Skeletal muscle tissue (tissue), 4 donors: ENCODE measurements around the gene ZNF746. TPM values are rescaled to one million over a fixed set of nuclear protein-coding genes. Genes with fewer than 3 reads are reported as not detected.

ENCODE experiments used
- H3K27ac ChIP-seq: one replicate; pipeline ENCODE4 v1.7.0; 2013; ENCODE audit warnings: mild to moderate bottlenecking, low read depth, low read length, inconsistent platforms
- H3K27me3 ChIP-seq, 3 donors: one replicate each; pipeline ENCODE4 v1.7.0; 2013; ENCODE audit warnings: low read length in 3 of 3; ENCODE audit not compliant: control insufficient read depth in 3 of 3, insufficient read depth in 3 of 3
- H3K36me3 ChIP-seq, 3 donors: one replicate each; pipeline ENCODE4 v1.7.0; 2013; ENCODE audit warnings: low read length in 3 of 3; ENCODE audit not compliant: control insufficient read depth in 3 of 3, insufficient read depth in 3 of 3
- H3K4me1 ChIP-seq, 3 donors: one replicate each; pipeline ENCODE4 v1.7.0; 2013; ENCODE audit warnings: low read length in 3 of 3, mild to moderate bottlenecking in 3 of 3; ENCODE audit not compliant: control insufficient read depth in 3 of 3, insufficient read depth in 3 of 3
- H3K4me3 ChIP-seq, 3 donors: one replicate each; pipeline ENCODE4 v1.7.0; 2013; ENCODE audit warnings: low read length in 3 of 3
- H3K9ac ChIP-seq, 3 donors: one replicate each; pipeline ENCODE4 v1.7.0; 2013; ENCODE audit warnings: low read length in 3 of 3, mild to moderate bottlenecking in 3 of 3, moderate library complexity in 2 of 3, low read depth in 1 of 3
- H3K9me3 ChIP-seq, 3 donors: one replicate each; pipeline ENCODE4 v1.7.0; 2013; ENCODE audit warnings: low read length in 3 of 3; ENCODE audit not compliant: control insufficient read depth in 3 of 3
- total RNA-seq: library from RNA; depleted of rRNA; stranded (reverse); fragments of >200 nt; gene quantifications from one replicate; pipeline ENCODE4 v1.2.3, GENCODE V29; 2014
- donor health status: Osteomylitis.

Gene ZNF746
- total RNA-seq, 1 donor from 2014 or later = 12.0 TPM

- H3K4me1 ChIP-seq = no peaks in the 10 kb centered on the region
- peaks cover 38 to 47% (median 41%) of the 10 kb centered on the region in 3 donors for H3K36me3 ChIP-seq
- H3K4me3 ChIP-seq = no peak overlapping the region
- H3K27ac ChIP-seq = no peak overlapping the region
- no peaks in the 10 kb centered on the region for H3K27me3 ChIP-seq
- no peaks in the 10 kb centered on the region for H3K9me3 ChIP-seq
- H3K9ac ChIP-seq = no peak overlapping the region
Observed at GRCh38 chr7:149474309-149475120, 23.1 kb downstream of the ZNF746 start.

GRCh38 chr7:149473251-149473650 lies 24.4 kb downstream of the ZNF746 start:
- H3K9me3 ChIP-seq = no peaks in the 10 kb centered on the region
- no peaks in the 10 kb centered on the region for H3K27me3 ChIP-seq
- peaks cover 38 to 47% (median 41%) of the 10 kb centered on the region in 3 donors for H3K36me3 ChIP-seq
- no peaks in the 10 kb centered on the region for H3K4me1 ChIP-seq
- H3K9ac ChIP-seq = no peak overlapping the region
- no peak overlapping the region for H3K4me3 ChIP-seq
- no peak overlapping the region for H3K27ac ChIP-seq

GRCh38 chr7:149471289-149471953 lies 26.2 kb downstream of the ZNF746 start:
- no peak overlapping the region for H3K4me3 ChIP-seq

GRCh38 chr7:149469806-149470205 lies 27.8 kb downstream of the ZNF746 start:
- Histone ChIP-seq H3K4me1 (no peaks in the 10 kb centered on the region), H3K9me3 (no peaks in the 10 kb centered on the region), H3K27me3 (no peaks in the 10 kb centered on the region), H3K9ac (no peak overlapping the region), H3K36me3 (peaks cover 17 to 22% (median 19%) of the 10 kb centered on the region in 3 donors), H3K4me3 (no peak overlapping the region), H3K27ac (no peak overlapping the region)

More at GRCh38 chr7:149471289-149471953, 26.2 kb downstream of the ZNF746 start:
- no peaks in the 10 kb centered on the region for H3K4me1 ChIP-seq
- H3K27me3 ChIP-seq = no peaks in the 10 kb centered on the region
- no peak overlapping the region for H3K9ac ChIP-seq
- no peak overlapping the region for H3K27ac ChIP-seq
- no peaks in the 10 kb centered on the region for H3K9me3 ChIP-seq
- H3K36me3 ChIP-seq = peaks cover 27 to 35% (median 30%) of the 10 kb centered on the region in 3 donors

- H3K4me1 ChIP-seq = no peaks in the 10 kb centered on the region
- H3K27ac ChIP-seq = no peak overlapping the region
- no peak overlapping the region for H3K4me3 ChIP-seq
- H3K36me3 ChIP-seq = peaks cover 8 to 10% (median 9%) of the 10 kb centered on the region in 3 donors
- no peaks in the 10 kb centered on the region for H3K27me3 ChIP-seq
- no peak overlapping the region for H3K9ac ChIP-seq
- no peaks in the 10 kb centered on the region for H3K9me3 ChIP-seq
Observed at GRCh38 chr7:149468208-149468607, 29.4 kb downstream of the ZNF746 start.

GRCh38 chr7:149467321-149467859 lies 30.2 kb downstream of the ZNF746 start:
- H3K4me1 ChIP-seq = no peaks in the 10 kb centered on the region
- H3K9me3 ChIP-seq = no peaks in the 10 kb centered on the region
- H3K4me3 ChIP-seq = no peak overlapping the region
- no peak overlapping the region for H3K9ac ChIP-seq
- H3K27me3 ChIP-seq = no peaks in the 10 kb centered on the region
- H3K36me3 ChIP-seq = peaks cover 3 to 4% (median 4%) of the 10 kb centered on the region in 3 donors
- H3K27ac ChIP-seq = no peak overlapping the region

GRCh38 chr7:149466364-149466763 lies 31.2 kb downstream of the ZNF746 start:
- no peaks in the 10 kb centered on the region for H3K9me3 ChIP-seq
- no peak overlapping the region for H3K9ac ChIP-seq
- H3K27ac ChIP-seq = no peak overlapping the region
- H3K4me1 ChIP-seq = peaks cover 0 to under 1% (median 0%) of the 10 kb centered on the region in 3 donors
- H3K27me3 ChIP-seq = no peaks in the 10 kb centered on the region
- H3K4me3 ChIP-seq = no peak overlapping the region
- peaks cover 0 to 3% (median 1%) of the 10 kb centered on the region in 3 donors for H3K36me3 ChIP-seq

GRCh38 chr7:149463500-149464161 lies 34.0 kb downstream of the ZNF746 start:
- Histone ChIP-seq H3K4me1 (peaks cover 9 to 15% (median 14%) of the 10 kb centered on the region in 3 donors), H3K27me3 (no peaks in the 10 kb centered on the region), H3K9me3 (no peaks in the 10 kb centered on the region), H3K9ac (no peak overlapping the region), H3K27ac (no peak overlapping the region), H3K4me3 (no peak overlapping the region), H3K36me3 (no peaks in the 10 kb centered on the region)

GRCh38 chr7:149462101-149462520 lies 35.5 kb downstream of the ZNF746 start:
- no peak overlapping the region for H3K9ac ChIP-seq

More at GRCh38 chr7:149462101-149462520, 35.5 kb downstream of the ZNF746 start:
- H3K4me3 ChIP-seq = no peak overlapping the region
- H3K9me3 ChIP-seq = no peaks in the 10 kb centered on the region
- no peaks in the 10 kb centered on the region for H3K36me3 ChIP-seq
- no peaks in the 10 kb centered on the region for H3K27me3 ChIP-seq
- peaks cover 16 to 17% (median 16%) of the 10 kb centered on the region in 3 donors for H3K4me1 ChIP-seq
- H3K27ac ChIP-seq = no peak overlapping the region
